ENCODE results near the gene NUP153.
A peak's percentile ranks its signal among the peaks of the same experiment; 100 is the strongest.
"Not testable (repeated sequence)": the region's sequence is repeated elsewhere in the genome, so short reads cannot be mapped to it uniquely, and the experiment has no call there.

NUP153 gene

GRCh38 chr6:17714177-17714576 is 7.5 kb upstream of the NUP153 start:
- no peaks in the 10 kb centered on the region for H3K9me3 ChIP-seq (ENCODE audit: control insufficient read depth in 5 of 5, low read length in 5 of 5)
- H3K9ac ChIP-seq (ENCODE audit: low read length in 5 of 5): no peak overlapping the region
- H3K36me3 ChIP-seq (ENCODE audit: control insufficient read depth in 5 of 5, insufficient read depth in 5 of 5, low read length in 5 of 5): no peaks in the 10 kb centered on the region
- no peak overlapping the region for H3K27ac ChIP-seq (ENCODE audit: low read depth, low read length)
- H3K4me1 ChIP-seq (ENCODE audit: control insufficient read depth in 5 of 5, insufficient read depth in 5 of 5, low read length in 5 of 5): peaks cover 0 to 6% (median 0%) of the 10 kb centered on the region in 5 donors
- no peaks in the 10 kb centered on the region for H3K27me3 ChIP-seq (ENCODE audit: control insufficient read depth in 5 of 5, insufficient read depth in 4 of 5, low read length in 5 of 5)
- H3K4me3 ChIP-seq (ENCODE audit: low read depth in 1 of 5, low read length in 5 of 5): no peak overlapping the region

DNA sequence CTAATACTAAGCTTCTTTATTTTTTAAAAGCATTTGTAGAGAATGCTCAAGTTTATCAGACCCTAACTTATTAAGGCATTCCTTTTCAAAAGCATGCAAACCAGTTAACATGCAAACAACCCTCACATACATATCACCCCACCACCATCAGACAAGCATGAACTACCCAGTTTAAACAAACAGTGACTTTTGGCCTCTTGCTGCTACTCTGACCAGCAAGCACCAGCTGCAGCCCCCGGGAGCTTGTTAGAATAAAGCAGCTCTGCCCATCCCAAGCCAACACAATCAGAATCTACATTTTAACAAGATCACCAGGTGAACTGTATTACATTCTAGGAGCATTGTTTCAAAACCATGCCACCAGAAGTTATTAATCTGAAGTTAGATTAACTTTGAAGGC is 5.9 kb upstream of the NUP153 start:
- no peaks in the 10 kb centered on the region for H3K27me3 ChIP-seq (ENCODE audit: control insufficient read depth in 5 of 5, insufficient read depth in 4 of 5, low read length in 5 of 5)
- H3K4me3 ChIP-seq (ENCODE audit: low read depth in 1 of 5, low read length in 5 of 5): no peak overlapping the region
- peaks cover 0 to 6% (median 0%) of the 10 kb centered on the region in 5 donors for H3K4me1 ChIP-seq (ENCODE audit: control insufficient read depth in 5 of 5, insufficient read depth in 5 of 5, low read length in 5 of 5)
- H3K9ac ChIP-seq (ENCODE audit: low read length in 5 of 5): no peak overlapping the region
- no peak overlapping the region for H3K27ac ChIP-seq (ENCODE audit: low read depth, low read length)
- no peaks in the 10 kb centered on the region for H3K36me3 ChIP-seq (ENCODE audit: control insufficient read depth in 5 of 5, insufficient read depth in 5 of 5, low read length in 5 of 5)
- no peaks in the 10 kb centered on the region for H3K9me3 ChIP-seq (ENCODE audit: control insufficient read depth in 5 of 5, low read length in 5 of 5)

DNA sequence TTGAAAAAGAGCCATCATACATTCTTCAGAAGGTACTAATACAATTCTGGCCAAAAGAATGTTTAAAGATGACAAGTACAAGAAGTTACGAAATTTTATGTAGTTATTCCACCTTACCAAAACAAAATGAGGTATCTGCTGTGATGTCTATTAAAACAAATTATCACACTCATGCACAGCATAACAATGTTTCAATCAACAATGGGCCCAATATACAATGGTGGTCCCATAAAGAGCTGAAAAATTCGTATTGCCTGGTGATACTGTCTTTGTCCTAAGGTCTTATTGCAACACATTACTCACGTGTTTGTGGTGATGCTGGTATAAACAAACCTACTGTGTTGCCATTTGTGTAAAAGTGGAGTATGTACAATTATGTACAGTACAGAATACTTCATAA is 3.6 kb upstream of the NUP153 start:
- Histone ChIP-seq H3K4me3 (ENCODE audit: low read depth in 1 of 5, low read length in 5 of 5) (no peak overlapping the region), H3K4me1 (ENCODE audit: control insufficient read depth in 5 of 5, insufficient read depth in 5 of 5, low read length in 5 of 5) (peaks cover 0 to 9% (median 4%) of the 10 kb centered on the region in 5 donors), H3K9me3 (ENCODE audit: control insufficient read depth in 5 of 5, low read length in 5 of 5) (no peaks in the 10 kb centered on the region), H3K27ac (ENCODE audit: low read depth, low read length) (no peak overlapping the region), H3K27me3 (ENCODE audit: control insufficient read depth in 5 of 5, insufficient read depth in 4 of 5, low read length in 5 of 5) (no peaks in the 10 kb centered on the region), H3K36me3 (ENCODE audit: control insufficient read depth in 5 of 5, insufficient read depth in 5 of 5, low read length in 5 of 5) (no peaks in the 10 kb centered on the region), H3K9ac (ENCODE audit: low read length in 5 of 5) (no peak overlapping the region)

DNA sequence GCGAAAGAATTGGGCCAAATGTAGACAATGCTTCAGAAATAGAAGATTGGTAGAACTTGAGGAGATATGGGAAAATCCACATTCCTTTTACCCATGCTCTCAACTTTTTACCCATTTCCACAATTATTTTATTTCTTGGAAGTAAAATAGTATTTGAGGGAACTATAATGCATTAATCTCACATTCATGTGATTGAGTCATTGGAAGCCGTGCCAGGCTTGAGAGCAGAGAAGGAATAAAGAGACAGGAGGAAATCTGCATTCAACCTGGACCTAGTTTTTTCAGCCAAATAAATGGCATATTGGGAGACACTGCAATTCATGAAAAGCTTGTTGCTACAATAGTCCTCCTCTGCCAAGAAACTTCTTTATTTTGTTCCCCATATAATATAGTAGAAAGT is 2.8 kb upstream of the NUP153 start:
- Histone ChIP-seq H3K9ac (ENCODE audit: low read length in 5 of 5) (no peak overlapping the region), H3K27ac (ENCODE audit: low read depth, low read length) (no peak overlapping the region), H3K4me3 (ENCODE audit: low read depth in 1 of 5, low read length in 5 of 5) (no peak overlapping the region), H3K4me1 (ENCODE audit: control insufficient read depth in 5 of 5, insufficient read depth in 5 of 5, low read length in 5 of 5) (peaks cover 0 to 12% (median 11%) of the 10 kb centered on the region in 5 donors), H3K9me3 (ENCODE audit: control insufficient read depth in 5 of 5, low read length in 5 of 5) (no peaks in the 10 kb centered on the region), H3K27me3 (ENCODE audit: control insufficient read depth in 5 of 5, insufficient read depth in 4 of 5, low read length in 5 of 5) (no peaks in the 10 kb centered on the region), H3K36me3 (ENCODE audit: control insufficient read depth in 5 of 5, insufficient read depth in 5 of 5, low read length in 5 of 5) (no peaks in the 10 kb centered on the region)

DNA sequence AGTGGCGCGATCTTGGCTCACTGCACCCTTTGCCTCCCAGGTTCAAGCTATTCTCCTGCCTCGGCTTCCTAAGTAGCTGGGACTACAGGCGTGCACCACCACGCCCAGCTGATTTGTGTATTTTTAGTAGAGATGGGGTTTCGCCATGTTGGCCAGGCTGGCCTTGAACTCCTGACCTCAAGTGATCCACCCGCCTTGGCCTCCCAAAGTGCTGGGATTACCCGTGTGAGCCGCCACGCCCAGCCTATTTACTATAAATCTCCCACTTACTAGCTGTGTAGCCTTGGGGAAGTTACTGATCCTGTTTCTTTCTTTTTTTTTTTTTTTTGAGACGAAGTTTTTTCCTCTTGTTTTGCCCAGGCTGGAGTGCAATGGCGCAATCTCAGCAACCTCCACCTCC is 1.3 kb upstream of the NUP153 start:
- H3K27me3 ChIP-seq (ENCODE audit: control insufficient read depth in 5 of 5, insufficient read depth in 4 of 5, low read length in 5 of 5); H3K9ac ChIP-seq (ENCODE audit: low read length in 5 of 5); H3K27ac ChIP-seq (ENCODE audit: low read depth, low read length); H3K9me3 ChIP-seq (ENCODE audit: control insufficient read depth in 5 of 5, low read length in 5 of 5); H3K4me3 ChIP-seq (ENCODE audit: low read depth in 1 of 5, low read length in 5 of 5); H3K36me3 ChIP-seq (ENCODE audit: control insufficient read depth in 5 of 5, insufficient read depth in 5 of 5, low read length in 5 of 5): not testable (repeated sequence)
- H3K4me1 ChIP-seq (ENCODE audit: control insufficient read depth in 5 of 5, insufficient read depth in 5 of 5, low read length in 5 of 5): peaks cover 0 to 26% (median 21%) of the 10 kb centered on the region in 5 donors

- Histone ChIP-seq H3K36me3 (ENCODE audit: control insufficient read depth in 5 of 5, insufficient read depth in 5 of 5, low read length in 5 of 5) (no peaks in the 10 kb centered on the region), H3K27ac (ENCODE audit: low read depth, low read length) (peak overlapping the region; percentile 100), H3K9me3 (ENCODE audit: control insufficient read depth in 5 of 5, low read length in 5 of 5) (no peaks in the 10 kb centered on the region), H3K4me1 (ENCODE audit: control insufficient read depth in 5 of 5, insufficient read depth in 5 of 5, low read length in 5 of 5) (peaks cover 0 to 34% (median 24%) of the 10 kb centered on the region in 5 donors), H3K4me3 (ENCODE audit: low read depth in 1 of 5, low read length in 5 of 5) (peak overlapping the region; percentile 68 to 92 (median 86)), H3K9ac (ENCODE audit: low read length in 5 of 5) (peak overlapping the region; percentile 11 to 100 (median 99)), H3K27me3 (ENCODE audit: control insufficient read depth in 5 of 5, insufficient read depth in 4 of 5, low read length in 5 of 5) (no peaks in the 10 kb centered on the region)
Observed at GRCh38 chr6:17707371-17707651, 586 bp upstream of the NUP153 start.

DNA sequence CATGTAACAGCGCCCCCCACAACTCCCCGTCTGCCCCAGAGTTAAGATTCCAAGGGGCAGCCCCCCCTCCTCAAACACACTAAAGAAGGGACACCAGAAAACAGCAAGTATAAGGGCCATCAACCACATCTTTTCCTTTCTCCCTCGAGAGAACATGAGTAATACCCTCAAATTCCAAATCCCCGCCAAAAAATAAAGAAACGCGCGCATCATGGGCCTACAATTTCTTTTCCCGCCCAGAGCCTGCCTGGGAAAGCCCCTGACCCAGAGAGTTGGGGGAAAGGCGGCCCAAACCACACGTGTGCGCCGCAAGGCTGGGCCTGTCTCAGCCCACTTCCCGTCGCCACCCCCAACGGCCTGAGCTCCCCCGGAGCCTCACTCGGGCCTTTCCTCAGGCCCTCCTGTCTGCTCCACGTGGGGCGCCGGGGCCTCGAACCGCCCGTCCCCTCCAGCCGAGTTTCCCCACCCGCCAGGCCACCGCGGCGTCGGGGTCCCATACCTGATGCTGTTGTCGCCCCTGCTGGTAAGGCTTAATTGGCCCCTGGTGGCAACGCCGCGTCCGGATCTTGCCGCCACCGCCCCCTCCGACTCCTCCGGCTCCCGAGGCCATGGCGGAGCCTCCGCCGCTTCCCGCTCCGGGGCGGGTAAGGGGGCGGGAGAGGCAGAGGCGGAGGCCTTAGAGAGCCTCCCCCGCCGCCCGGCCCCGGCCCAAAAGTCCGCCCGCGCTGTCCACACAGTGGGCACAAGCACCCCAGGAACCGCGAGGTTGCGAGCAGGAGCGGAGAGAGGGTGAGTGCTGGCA is 746 bp downstream of the NUP153 start:
- Histone ChIP-seq H3K27ac (ENCODE audit: low read depth, low read length) (peak overlapping the region; percentile 100), H3K4me3 (ENCODE audit: low read depth in 1 of 5, low read length in 5 of 5) (peak overlapping the region; percentile 79 to 92 (median 86)), H3K9me3 (ENCODE audit: control insufficient read depth in 5 of 5, low read length in 5 of 5) (no peaks in the 10 kb centered on the region), H3K27me3 (ENCODE audit: control insufficient read depth in 5 of 5, insufficient read depth in 4 of 5, low read length in 5 of 5) (no peaks in the 10 kb centered on the region), H3K9ac (ENCODE audit: low read length in 5 of 5) (peak overlapping the region; percentile 63 to 100 (median 99)), H3K4me1 (ENCODE audit: control insufficient read depth in 5 of 5, insufficient read depth in 5 of 5, low read length in 5 of 5) (peaks cover 0 to 44% (median 29%) of the 10 kb centered on the region in 5 donors), H3K36me3 (ENCODE audit: control insufficient read depth in 5 of 5, insufficient read depth in 5 of 5, low read length in 5 of 5) (no peaks in the 10 kb centered on the region)

DNA sequence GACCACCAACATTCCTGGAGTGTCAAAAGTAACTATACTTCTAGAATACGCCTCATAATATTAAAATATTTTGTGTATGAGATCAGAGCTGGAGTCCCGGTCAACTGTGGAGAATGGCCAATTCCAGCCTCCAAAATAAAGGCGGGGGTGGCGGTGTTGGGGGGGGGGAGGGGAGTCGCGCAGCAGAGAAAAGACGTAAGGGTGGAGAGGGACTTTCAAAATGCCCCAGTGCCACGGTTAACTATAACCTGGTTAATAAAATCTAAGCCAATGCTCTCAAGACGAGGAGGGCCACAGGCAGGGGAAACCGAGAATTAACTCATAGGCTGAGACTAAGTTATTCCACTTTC is 1.3 kb downstream of the NUP153 start:
- H3K9ac ChIP-seq (ENCODE audit: low read length in 5 of 5): peak overlapping the region; percentile 92 to 100 (median 99)
- H3K27ac ChIP-seq (ENCODE audit: low read depth, low read length): peak overlapping the region; percentile 100
- H3K4me1 ChIP-seq (ENCODE audit: control insufficient read depth in 5 of 5, insufficient read depth in 5 of 5, low read length in 5 of 5): peaks cover 0 to 49% (median 33%) of the 10 kb centered on the region in 5 donors
- H3K27me3 ChIP-seq (ENCODE audit: control insufficient read depth in 5 of 5, insufficient read depth in 4 of 5, low read length in 5 of 5): no peaks in the 10 kb centered on the region
- H3K4me3 ChIP-seq (ENCODE audit: low read depth in 1 of 5, low read length in 5 of 5): peak overlapping the region; percentile 79 to 92 (median 86)
- no peaks in the 10 kb centered on the region for H3K36me3 ChIP-seq (ENCODE audit: control insufficient read depth in 5 of 5, insufficient read depth in 5 of 5, low read length in 5 of 5)
- no peaks in the 10 kb centered on the region for H3K9me3 ChIP-seq (ENCODE audit: control insufficient read depth in 5 of 5, low read length in 5 of 5)

DNA sequence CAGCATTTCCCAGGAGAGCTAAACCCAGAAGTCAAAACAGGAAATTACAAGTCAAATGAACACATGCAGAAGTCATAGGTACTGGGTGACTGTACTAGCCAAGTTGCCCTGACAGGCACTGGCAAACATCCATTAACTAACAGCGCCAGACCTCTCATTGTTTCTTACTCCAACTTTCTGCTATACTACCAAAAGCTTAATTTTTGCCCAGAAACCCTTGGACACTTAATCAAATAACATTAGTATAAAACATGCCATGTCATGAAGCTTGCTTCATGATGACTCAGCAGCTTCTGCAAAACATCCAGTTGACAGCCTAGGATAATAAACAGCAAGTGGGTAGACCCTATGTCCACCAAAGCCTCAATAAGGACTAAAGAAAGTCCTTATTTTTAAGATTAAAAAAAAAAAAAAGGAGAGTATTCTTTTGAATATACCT is 3.5 kb downstream of the NUP153 start:
- Histone ChIP-seq H3K4me3 (ENCODE audit: low read depth in 1 of 5, low read length in 5 of 5) (peak overlapping the region in 1 of 5 donors; percentile 29), H3K36me3 (ENCODE audit: control insufficient read depth in 5 of 5, insufficient read depth in 5 of 5, low read length in 5 of 5) (peaks cover 0 to 2% (median 0%) of the 10 kb centered on the region in 5 donors), H3K27ac (ENCODE audit: low read depth, low read length) (peak overlapping the region; percentile 100), H3K9me3 (ENCODE audit: control insufficient read depth in 5 of 5, low read length in 5 of 5) (no peaks in the 10 kb centered on the region), H3K27me3 (ENCODE audit: control insufficient read depth in 5 of 5, insufficient read depth in 4 of 5, low read length in 5 of 5) (no peaks in the 10 kb centered on the region), H3K4me1 (ENCODE audit: control insufficient read depth in 5 of 5, insufficient read depth in 5 of 5, low read length in 5 of 5) (peaks cover 0 to 52% (median 36%) of the 10 kb centered on the region in 5 donors), H3K9ac (ENCODE audit: low read length in 5 of 5) (no peak overlapping the region)

DNA sequence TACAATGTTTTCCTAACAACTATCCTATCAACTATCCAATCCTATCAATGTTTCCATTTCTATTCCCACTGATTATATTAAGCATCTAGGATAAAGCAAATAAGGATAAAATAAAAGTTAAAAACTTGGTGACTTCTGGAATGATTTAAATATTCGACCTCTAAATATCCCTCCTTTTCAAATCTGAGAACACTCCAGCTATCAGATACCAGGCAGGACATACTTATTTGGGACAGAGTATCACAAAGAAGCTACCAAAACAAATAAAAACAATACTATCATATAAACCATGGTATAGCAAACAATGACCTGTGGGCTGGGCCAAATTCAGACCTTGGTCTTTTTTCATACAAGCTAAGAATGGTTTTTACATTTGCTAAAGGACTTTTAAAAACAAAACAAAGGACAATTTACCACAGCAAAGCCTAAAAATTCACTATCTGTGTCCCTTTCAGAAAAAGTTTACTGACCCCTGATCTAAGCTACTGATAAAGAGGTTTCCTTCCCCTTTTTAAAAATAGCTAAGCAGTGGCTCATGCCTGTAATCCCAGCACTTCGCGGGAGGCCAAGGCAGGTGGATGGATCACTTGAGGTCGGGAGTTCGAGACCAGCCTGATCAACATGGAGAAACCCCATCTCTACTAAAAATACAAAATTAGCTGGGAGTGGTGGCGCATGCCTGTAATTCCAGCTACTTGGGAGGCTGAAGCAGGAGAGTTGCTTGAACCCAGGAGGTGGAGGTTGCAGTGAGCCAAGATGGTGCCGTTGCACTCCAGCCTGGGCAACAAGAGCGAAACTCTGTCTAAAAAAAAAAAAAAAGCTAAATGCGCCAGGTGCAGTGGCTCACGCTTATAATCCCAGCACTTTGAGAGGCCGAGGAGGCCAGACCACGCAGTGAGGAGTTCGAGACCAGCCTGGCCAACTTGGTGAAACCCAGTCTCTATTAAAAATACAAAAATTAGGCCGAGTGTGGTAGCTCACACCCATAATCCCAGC is 6.0 kb downstream of the NUP153 start:
- no peak overlapping the region for H3K4me3 ChIP-seq (ENCODE audit: low read depth in 1 of 5, low read length in 5 of 5)
- H3K27ac ChIP-seq (ENCODE audit: low read depth, low read length): peak overlapping the region; percentile 55
- H3K4me1 ChIP-seq (ENCODE audit: control insufficient read depth in 5 of 5, insufficient read depth in 5 of 5, low read length in 5 of 5): peaks cover 0 to 45% (median 35%) of the 10 kb centered on the region in 5 donors
- H3K27me3 ChIP-seq (ENCODE audit: control insufficient read depth in 5 of 5, insufficient read depth in 4 of 5, low read length in 5 of 5): no peaks in the 10 kb centered on the region
- H3K36me3 ChIP-seq (ENCODE audit: control insufficient read depth in 5 of 5, insufficient read depth in 5 of 5, low read length in 5 of 5): peaks cover 0 to 2% (median 0%) of the 10 kb centered on the region in 5 donors
- H3K9ac ChIP-seq (ENCODE audit: low read length in 5 of 5): no peak overlapping the region
- H3K9me3 ChIP-seq (ENCODE audit: control insufficient read depth in 5 of 5, low read length in 5 of 5): no peaks in the 10 kb centered on the region

Measured in subcutaneous abdominal adipose tissue (tissue), 5 donors.